RWPE2 (cell line): Measurements from ENCODE around the gene SMPDL3B.

ENCODE experiments used
- ATAC-seq: fragments of 200-7000 bp; cut with Tn5 transposase; 3 replicates; pipeline ENCODE4 v1.9.1; 2021; ENCODE audit warnings: low read depth
- DNase-seq: peaks from one replicate; pipeline ENCODE4 v3.0.0-alpha.2; 2020; ENCODE audit warnings: low spot score
- H3K27ac ChIP-seq: fragments of 450-650 bp; 2 replicates; pipeline ENCODE4 v1.5.1; 2017; ENCODE audit warnings: mild to moderate bottlenecking; ENCODE audit not compliant: poor library complexity, severe bottlenecking
- H3K27me3 ChIP-seq: fragments of 250-450 bp; sonication (Bioruptor Pico); 2 replicates; pipeline ENCODE4 v1.5.1; 2021; ENCODE audit warnings: mild to moderate bottlenecking, moderate library complexity; ENCODE audit not compliant: insufficient read depth, poor library complexity, severe bottlenecking
- H3K36me3 ChIP-seq: fragments of 250-450 bp; sonication (Bioruptor Pico); 2 replicates; pipeline ENCODE4 v1.5.1; 2020; ENCODE audit warnings: low read depth, mild to moderate bottlenecking, moderate library complexity
- H3K4me1 ChIP-seq: fragments of 250-450 bp; sonication (Bioruptor Pico); 2 replicates; pipeline ENCODE4 v1.5.1; 2021; ENCODE audit warnings: mild to moderate bottlenecking, moderate library complexity; ENCODE audit not compliant: insufficient read depth, poor library complexity, severe bottlenecking
- H3K4me3 ChIP-seq: fragments of 250-450 bp; sonication (Bioruptor Pico); 2 replicates; pipeline ENCODE4 v1.5.1; 2021; ENCODE audit warnings: mild to moderate bottlenecking, moderate library complexity; ENCODE audit not compliant: severe bottlenecking
- H3K9me3 ChIP-seq: fragments of 250-450 bp; sonication (Bioruptor Pico); 2 replicates; pipeline ENCODE4 v1.5.1; 2021; ENCODE audit warnings: mild to moderate bottlenecking, moderate library complexity; ENCODE audit not compliant: severe bottlenecking
- TF ChIP-seq, protein P1 (sequence below): fragments of 450-650 bp; IDR thresholded peaks from one replicate; pipeline ENCODE4 v1.5.1; 2017; ENCODE audit warnings: mild to moderate bottlenecking, moderate library complexity; ENCODE audit not compliant: poor library complexity, severe bottlenecking

Gene SMPDL3B

GRCh38 chr1:27956761-27957160 is 22.0 kb downstream of the SMPDL3B start:
- TF ChIP-seq, protein P1, sequence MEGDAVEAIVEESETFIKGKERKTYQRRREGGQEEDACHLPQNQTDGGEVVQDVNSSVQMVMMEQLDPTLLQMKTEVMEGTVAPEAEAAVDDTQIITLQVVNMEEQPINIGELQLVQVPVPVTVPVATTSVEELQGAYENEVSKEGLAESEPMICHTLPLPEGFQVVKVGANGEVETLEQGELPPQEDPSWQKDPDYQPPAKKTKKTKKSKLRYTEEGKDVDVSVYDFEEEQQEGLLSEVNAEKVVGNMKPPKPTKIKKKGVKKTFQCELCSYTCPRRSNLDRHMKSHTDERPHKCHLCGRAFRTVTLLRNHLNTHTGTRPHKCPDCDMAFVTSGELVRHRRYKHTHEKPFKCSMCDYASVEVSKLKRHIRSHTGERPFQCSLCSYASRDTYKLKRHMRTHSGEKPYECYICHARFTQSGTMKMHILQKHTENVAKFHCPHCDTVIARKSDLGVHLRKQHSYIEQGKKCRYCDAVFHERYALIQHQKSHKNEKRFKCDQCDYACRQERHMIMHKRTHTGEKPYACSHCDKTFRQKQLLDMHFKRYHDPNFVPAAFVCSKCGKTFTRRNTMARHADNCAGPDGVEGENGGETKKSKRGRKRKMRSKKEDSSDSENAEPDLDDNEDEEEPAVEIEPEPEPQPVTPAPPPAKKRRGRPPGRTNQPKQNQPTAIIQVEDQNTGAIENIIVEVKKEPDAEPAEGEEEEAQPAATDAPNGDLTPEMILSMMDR, result no peak
- ATAC-seq (no peak), DNase-seq (no peak)
- no peaks in the 10 kb centered on the region for H3K36me3 ChIP-seq
- no peaks in the 10 kb centered on the region for H3K9me3 ChIP-seq
- no peak overlapping the region for H3K4me3 ChIP-seq
- peaks cover 7% of the 10 kb centered on the region for H3K4me1 ChIP-seq
- no peaks in the 10 kb centered on the region for H3K27me3 ChIP-seq
- no peak overlapping the region for H3K27ac ChIP-seq

- Histone ChIP-seq H3K4me3 (no peak overlapping the region), H3K4me1 (peaks cover 7% of the 10 kb centered on the region), H3K36me3 (no peaks in the 10 kb centered on the region), H3K27ac (no peak overlapping the region), H3K27me3 (no peaks in the 10 kb centered on the region), H3K9me3 (no peaks in the 10 kb centered on the region)
- no peak for DNase-seq
- ATAC-seq, result no peak
- TF ChIP-seq, protein P1, result no peak
Measured at GRCh38 chr1:27957655-27958054, 22.9 kb downstream of the SMPDL3B start.

GRCh38 chr1:27958513-27958912 is 23.7 kb downstream of the SMPDL3B start:
- Histone ChIP-seq H3K27me3 (no peaks in the 10 kb centered on the region), H3K36me3 (no peaks in the 10 kb centered on the region), H3K4me1 (peaks cover 7% of the 10 kb centered on the region), H3K9me3 (no peaks in the 10 kb centered on the region), H3K27ac (peak overlapping the region; percentile 61), H3K4me3 (no peak overlapping the region)
- DNase-seq, result no peak
- ATAC-seq, result no peak
- TF ChIP-seq, protein P1, result no peak

- Histone ChIP-seq H3K27me3 (no peaks in the 10 kb centered on the region), H3K36me3 (no peaks in the 10 kb centered on the region), H3K4me1 (peaks cover 7% of the 10 kb centered on the region), H3K4me3 (peak within 1 kb of the TSS; percentile 48), H3K27ac (peak within 1 kb of the TSS; percentile 61), H3K9me3 (no peaks in the 10 kb centered on the region)
- ATAC-seq (peak; percentile 87), DNase-seq (peak; percentile 78)
- TF ChIP-seq, protein P1, result peak; percentile 62
Measured at GRCh38 chr1:27959792-27960603, 25.2 kb downstream of the SMPDL3B start, which contains the start of gene XKR8. Gene XKR8 (plus strand): TSS chr1:27959973. CDS start chr1:27960070, 97 bp downstream.
